ENCODE data around the gene SYS1.
A peak's percentile ranks its signal among the peaks of the same experiment; 100 is the strongest.

DNA sequence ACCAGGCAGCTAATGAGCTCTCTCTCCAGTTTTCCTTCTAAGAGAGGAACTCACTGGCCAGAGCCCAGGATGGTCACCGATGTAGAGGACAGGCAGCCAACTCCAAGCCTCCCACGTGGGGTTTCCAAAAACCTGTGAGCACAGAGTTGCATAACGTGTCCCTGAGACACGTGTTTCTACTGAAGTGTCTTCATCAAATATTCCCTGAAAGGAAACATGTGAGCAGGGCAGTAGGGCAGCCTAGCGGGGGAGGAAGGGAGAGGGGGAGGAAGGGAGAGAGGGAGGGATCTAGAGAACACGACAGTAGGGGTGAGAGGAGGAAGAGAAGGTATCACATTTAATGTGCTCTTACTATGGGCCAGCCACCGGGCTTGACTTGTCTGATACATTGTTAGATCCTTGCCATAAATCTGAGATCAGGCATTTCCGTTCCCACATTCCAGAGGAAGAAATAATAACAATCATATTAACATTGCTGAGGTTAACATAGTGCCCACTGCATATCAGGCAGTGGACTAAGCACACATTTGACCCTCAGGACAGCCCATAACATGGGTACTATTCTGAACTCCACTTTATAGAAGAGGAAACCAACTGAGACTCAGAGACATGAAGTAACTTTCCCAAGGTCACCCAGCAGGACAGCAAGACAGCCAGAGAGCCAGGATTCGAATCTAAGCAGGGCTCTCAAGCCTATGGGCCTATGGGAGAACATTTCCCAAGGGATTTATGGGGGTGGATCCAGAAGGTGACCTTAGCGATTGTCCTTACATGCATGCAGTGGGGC, 4.5 kb upstream of the SYS1 start:
- TF ChIP-seq, protein P1, sequence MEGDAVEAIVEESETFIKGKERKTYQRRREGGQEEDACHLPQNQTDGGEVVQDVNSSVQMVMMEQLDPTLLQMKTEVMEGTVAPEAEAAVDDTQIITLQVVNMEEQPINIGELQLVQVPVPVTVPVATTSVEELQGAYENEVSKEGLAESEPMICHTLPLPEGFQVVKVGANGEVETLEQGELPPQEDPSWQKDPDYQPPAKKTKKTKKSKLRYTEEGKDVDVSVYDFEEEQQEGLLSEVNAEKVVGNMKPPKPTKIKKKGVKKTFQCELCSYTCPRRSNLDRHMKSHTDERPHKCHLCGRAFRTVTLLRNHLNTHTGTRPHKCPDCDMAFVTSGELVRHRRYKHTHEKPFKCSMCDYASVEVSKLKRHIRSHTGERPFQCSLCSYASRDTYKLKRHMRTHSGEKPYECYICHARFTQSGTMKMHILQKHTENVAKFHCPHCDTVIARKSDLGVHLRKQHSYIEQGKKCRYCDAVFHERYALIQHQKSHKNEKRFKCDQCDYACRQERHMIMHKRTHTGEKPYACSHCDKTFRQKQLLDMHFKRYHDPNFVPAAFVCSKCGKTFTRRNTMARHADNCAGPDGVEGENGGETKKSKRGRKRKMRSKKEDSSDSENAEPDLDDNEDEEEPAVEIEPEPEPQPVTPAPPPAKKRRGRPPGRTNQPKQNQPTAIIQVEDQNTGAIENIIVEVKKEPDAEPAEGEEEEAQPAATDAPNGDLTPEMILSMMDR (IDR thresholded peaks at IDR 0.05), result no peak
- TF ChIP-seq POLR2A (IDR thresholded peaks at IDR 0.05), result peak; percentile 14 to 77

Measured in adrenal gland (tissue), 5 donors.